Tibial nerve (tissue), 4 donors: ENCODE measurements around the gene ZNF341.

Experiments
- EP300 ChIP-seq, 2 donors: sonication (generic); formaldehyde crosslinking; IDR thresholded peaks; one replicate each; pipeline ENCODE4 v1.6.1; 2017; ENCODE audit warnings: antibody characterized with exemption in 2 of 2, mild to moderate bottlenecking in 1 of 2
- POLR2A ChIP-seq, 2 donors: fragments of 450-650 bp; IDR thresholded peaks; one replicate each; pipeline ENCODE4 v1.6.1; 2017; ENCODE audit warnings: antibody characterized with exemption in 2 of 2, mild to moderate bottlenecking in 2 of 2, moderate library complexity in 2 of 2
- TF ChIP-seq, protein P1 (sequence below), 5 experiments: fragments of 200-600 bp in 3 of 5; fragments of 450-650 bp in 2 of 5; sonication (generic) in 3 of 5; IDR thresholded peaks; one replicate each; pipeline ENCODE4 v1.5.1; 2016 to 2019; ENCODE audit warnings: antibody characterized with exemption in 5 of 5, mild to moderate bottlenecking in 3 of 5, moderate library complexity in 2 of 5

DNA sequence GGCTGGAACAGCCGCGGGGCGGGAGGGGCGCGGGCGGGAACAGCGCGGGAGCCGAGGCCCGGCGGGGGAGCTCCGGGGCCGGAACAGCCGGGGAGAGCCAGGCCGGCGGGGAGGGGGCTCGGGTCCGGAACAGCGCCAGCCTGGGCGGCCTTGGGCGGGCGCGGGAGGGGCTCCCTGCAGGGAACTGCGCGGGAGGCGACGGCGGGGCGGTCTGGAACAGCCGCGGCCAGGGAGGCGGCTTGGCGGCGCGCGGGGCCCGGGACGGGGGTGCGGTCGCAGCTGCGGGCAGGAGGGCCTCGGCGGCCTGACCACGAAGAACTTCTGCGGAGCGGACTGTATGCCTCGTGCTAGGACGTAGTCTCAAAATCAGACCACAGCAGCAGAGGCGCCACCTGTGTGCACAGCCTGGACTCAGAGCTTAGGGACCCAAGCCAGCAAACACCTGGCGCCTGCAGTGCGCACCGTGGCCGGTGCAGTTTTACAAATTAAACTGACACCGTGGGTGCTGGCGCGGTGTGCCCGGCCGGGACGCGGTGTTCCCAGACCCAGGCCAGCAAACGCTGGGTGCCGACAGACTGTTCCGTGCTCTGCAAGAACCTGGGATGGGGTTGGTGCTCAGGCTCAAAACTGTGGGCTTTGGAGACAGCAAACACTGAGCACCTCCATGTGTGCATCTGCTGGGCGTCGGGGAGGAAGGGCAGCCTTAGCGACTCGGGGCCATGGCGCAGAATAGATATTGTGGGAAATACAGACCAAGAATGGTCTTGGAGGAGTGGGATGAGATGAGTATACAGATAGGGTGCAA lies 572 bp downstream of the ZNF341 start:
- TF ChIP-seq POLR2A (IDR thresholded peaks at IDR 0.05) (no peak), EP300 (IDR thresholded peaks at IDR 0.05) (no peak)
- TF ChIP-seq, protein P1, sequence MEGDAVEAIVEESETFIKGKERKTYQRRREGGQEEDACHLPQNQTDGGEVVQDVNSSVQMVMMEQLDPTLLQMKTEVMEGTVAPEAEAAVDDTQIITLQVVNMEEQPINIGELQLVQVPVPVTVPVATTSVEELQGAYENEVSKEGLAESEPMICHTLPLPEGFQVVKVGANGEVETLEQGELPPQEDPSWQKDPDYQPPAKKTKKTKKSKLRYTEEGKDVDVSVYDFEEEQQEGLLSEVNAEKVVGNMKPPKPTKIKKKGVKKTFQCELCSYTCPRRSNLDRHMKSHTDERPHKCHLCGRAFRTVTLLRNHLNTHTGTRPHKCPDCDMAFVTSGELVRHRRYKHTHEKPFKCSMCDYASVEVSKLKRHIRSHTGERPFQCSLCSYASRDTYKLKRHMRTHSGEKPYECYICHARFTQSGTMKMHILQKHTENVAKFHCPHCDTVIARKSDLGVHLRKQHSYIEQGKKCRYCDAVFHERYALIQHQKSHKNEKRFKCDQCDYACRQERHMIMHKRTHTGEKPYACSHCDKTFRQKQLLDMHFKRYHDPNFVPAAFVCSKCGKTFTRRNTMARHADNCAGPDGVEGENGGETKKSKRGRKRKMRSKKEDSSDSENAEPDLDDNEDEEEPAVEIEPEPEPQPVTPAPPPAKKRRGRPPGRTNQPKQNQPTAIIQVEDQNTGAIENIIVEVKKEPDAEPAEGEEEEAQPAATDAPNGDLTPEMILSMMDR (IDR thresholded peaks at IDR 0.05) = peak in 2 of 5 experiments; percentile 4 to 33
